NK-92 (cell line): ENCODE measurements around the gene ADAMTSL1.

Source experiments
- DNase-seq: peaks from one replicate; lab custom pipeline; 2025; ENCODE audit not compliant: unreplicated experiment; lab: John Stamatoyannopoulos, UW

The ADAMTSL1 gene

DNA sequence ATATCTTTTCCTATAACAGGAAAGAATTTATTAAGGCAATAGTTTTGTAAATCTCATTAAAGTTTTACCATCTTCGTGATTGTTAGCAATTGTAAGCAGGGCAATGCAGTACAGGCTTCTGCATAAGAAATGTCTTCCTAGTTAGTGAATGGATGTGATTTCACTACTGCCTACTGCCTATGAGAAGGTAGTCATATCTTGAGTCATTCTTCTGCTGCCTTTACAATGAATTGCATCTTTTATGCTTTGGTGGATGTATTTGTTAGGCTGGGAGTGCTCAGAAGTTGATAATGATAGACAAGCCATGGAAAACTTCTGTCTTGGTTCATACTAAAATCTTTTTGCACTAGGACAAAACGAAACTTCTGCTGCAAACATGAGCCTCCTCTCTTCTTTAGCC, 128.0 kb downstream of the ADAMTSL1 start:
- DNase-seq: no peak

GRCh38 chr9:18604767-18605730, 131.1 kb downstream of the ADAMTSL1 start:
- DNase-seq: no peak

DNA sequence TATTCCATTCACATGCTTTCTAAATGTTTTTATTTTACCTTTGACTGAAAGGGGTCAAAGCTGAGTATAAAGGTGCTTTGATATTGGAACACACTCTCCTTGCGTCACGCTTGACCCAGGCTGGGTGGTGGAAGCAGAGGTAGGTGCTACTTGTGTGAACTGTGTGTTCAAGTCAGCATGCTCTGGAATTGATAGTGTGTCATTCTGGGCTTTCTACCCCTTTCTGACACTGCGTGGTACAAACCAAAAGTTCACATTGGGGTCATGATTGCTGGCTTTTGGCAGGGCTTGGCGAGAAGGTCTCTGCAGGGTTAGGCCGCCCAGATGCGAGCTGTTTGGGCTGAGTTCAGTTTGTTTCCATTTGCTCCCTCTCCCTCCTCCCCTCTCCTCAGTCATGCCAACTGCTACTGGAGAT, 131.8 kb downstream of the ADAMTSL1 start:
- no peak for DNase-seq

GRCh38 chr9:18606281-18606680, 132.3 kb downstream of the ADAMTSL1 start:
- DNase-seq: no peak

DNA sequence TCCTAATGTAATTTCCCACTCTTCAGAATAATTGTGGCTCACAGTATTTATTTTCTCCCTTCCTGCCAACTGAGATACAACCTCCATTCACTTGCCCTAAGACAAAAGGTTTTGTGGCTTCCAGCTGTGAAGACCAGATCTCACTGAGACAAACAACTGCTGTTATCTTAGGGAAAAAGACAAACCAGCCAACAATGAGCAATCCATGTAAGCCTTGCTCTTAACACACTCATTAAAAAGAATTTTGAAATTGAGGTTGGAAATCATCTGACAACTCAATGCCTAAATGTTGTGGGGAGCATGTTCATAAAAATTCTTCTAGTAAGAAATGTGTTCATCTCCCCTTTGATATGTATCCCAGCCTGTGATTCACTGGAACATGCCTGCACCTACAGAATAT, 132.9 kb downstream of the ADAMTSL1 start:
- no peak for DNase-seq

DNA sequence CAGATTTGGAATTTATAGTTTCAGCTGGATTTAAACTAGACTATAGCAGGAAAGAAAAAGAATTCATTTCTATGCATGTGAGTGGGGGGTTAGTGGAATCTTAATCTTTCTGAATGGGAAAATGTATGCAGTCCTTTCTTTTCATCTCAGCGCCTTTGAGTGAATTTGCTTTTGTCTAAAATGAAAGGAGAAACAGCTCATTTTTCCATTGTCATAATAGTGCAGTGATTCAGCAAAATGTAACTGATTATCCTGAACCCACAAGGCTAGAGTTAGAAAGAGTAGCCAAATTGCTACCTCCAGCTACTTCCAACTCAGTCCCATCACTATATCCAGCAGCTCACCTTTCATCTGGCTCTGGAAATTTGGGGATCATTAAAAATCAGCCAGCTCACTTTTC, 134.4 kb downstream of the ADAMTSL1 start:
- DNase-seq: no peak

DNA sequence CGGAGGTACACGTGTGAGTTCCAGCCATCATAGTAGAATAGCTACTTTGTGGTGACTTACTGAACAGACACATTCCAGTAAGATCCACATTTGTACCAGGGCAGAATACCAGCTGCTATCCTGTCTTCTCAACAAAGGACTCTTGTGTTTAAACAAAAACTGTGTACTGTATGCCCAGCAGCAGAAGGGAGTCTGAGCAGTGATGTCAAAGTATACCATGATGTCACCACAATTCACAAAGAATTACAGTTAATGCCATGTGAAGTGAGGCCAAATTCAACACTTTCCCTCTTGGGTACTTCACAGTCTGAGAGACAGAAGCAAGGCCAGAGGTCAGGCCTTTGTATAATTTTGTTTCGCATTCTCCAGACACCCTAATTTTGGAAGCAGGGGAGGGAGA, 137.0 kb downstream of the ADAMTSL1 start:
- no peak for DNase-seq

DNA sequence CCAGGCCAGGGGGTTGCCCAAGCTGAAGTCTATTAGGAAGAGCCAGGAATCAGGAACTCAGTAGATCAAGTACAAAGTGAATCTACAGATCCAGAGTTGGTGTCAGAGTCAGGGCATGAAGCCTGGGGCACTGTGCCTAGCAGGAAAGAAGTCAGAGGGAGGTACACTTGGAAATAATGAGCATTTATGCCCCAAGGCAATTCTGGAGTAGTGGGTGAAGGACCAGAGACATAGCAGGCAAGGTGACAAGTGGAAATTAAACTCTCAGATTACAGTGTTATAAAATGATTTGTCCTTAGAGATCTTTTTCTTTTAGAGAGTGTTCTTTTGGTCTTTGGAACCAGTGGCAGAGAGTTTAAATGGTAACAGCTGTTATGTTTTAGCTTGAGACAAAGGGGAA, 138.0 kb downstream of the ADAMTSL1 start:
- no peak for DNase-seq

DNA sequence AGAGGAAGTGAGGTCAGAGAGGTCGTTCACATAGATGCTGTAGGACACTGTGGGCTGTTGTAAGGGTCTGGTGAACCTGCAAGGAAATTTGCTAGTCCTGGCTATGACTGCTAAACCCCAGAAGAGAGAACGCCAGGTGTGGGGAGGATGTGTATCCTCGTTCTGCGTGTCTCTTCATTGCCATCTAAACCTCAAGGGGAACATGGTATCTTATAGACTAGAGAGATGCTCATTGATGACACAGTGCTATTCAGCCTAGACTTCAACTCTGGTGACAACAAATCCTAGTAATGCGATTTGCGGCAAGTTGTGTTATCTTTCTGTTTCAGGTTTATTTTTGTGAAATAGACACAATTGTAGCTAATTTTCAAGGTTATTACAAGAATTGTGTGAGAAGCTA, 140.2 kb downstream of the ADAMTSL1 start:
- DNase-seq: no peak

- DNase-seq: no peak
These were observed 140.7 kb downstream of the ADAMTSL1 start for GRCh38 chr9:18614651-18615050.

DNA sequence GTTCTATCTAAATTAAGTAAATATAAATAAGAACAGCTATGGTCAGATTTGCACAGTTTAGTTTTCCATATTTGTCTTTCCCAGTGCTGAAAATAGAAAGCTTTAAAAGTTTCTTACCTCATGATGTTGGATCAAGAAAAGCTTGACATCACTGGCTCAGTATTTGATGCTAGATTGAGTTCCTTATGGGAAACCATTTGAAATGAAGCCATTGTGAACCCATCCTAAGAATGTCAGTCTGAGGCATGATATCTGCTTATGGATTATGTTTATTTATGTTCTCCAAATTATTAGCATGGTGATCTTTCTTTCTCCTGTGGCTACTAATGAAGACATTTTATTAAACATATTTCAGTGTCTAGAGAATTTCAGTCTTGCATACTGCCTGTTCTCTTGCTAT, 143.0 kb downstream of the ADAMTSL1 start:
- DNase-seq: no peak

DNA sequence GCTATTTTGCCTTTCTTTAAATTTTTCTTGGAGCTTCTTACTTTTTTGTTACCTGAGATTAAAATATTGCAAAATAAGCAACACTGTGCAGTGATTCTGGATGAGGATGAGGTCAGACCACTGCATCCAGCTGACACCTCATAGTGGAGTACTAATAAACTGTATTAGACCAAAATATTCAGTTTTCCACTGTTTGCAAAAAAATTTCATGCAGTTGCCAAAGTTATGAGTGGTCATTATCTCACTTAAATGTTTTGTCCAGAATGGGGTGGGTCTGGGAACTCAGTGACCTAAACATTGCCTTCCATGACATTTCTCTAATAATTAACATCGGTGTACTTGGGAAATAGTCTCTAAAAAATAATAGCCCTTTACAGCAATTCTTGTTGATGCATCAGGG, 143.8 kb downstream of the ADAMTSL1 start:
- no peak for DNase-seq

- DNase-seq: no peak
These were observed 144.9 kb downstream of the ADAMTSL1 start for GRCh38 chr9:18618862-18619261.

- DNase-seq: no peak
These were observed 148.4 kb downstream of the ADAMTSL1 start for GRCh38 chr9:18622186-18622836.

DNA sequence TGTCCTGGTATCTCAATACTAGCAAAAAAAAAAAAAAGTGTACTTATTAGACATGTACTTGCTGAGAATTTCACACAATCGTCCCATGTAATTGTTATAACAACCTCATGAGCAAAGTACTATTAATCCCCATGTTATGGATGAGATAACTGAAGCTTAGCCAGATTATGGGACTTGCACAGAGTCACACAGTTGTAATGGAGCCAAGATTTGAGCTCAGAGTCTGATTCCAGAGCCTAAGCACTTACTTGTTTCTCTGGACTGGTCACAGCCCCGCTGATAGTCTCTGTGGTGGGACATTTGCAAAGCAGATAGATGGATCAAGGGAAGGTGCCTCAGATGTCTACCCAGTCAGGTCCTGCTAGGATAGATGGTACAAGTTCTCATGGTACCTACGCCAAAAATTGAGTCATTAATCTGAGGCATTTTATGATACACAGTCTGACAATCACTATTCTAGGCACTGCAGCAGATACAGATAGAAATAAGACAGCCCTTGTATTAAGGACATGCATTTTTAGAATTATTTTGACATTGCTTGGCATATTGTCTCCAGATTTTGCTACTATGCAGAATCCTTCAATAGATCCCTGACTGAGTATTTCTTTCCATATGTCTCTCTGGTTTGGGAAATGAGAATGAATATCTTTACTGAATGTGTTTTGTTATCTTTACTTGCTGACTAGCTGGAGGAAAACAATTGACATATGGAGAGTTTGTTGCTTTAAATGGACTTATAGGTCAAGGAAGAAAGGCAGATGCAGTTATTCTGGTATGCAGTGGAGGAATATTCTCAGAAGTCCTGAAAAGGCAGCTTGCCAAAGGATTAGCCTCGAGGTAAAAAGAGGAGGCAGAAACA, 149.5 kb downstream of the ADAMTSL1 start:
- no peak for DNase-seq

GRCh38 chr9:18626046-18626698, 152.2 kb downstream of the ADAMTSL1 start:
- DNase-seq: no peak

DNA sequence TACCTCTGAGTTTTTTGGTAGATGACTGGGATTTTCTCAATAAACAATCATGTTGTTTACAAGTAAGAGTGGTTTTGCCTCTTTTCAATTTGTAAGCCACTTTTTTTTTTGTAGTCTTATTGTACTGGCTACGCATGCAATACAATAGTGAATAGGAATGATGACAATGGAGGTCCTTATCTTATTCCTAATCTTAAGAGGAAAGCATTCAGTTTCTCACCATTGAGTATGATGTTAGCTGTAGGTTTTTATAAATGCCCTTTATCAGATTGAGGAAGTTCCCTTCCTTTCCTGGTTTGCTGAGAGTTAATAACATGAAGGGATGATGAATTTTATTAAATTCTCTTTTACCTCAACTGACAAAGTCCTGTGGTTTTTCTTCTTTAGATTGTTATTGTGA, 155.2 kb downstream of the ADAMTSL1 start:
- no peak for DNase-seq

GRCh38 chr9:18632632-18633403, 158.9 kb downstream of the ADAMTSL1 start:
- no peak for DNase-seq

GRCh38 chr9:18636781-18637180, 162.8 kb downstream of the ADAMTSL1 start:
- no peak for DNase-seq
